DND-41 (cell line): ENCODE data around the gene LGALSL.

Source experiments
- EZH2 ChIP-seq: IDR thresholded peaks from 3 replicates; pipeline ENCODE4 v1.6.1; 2012; ENCODE audit warnings: borderline replicate concordance, low read depth, mild to moderate bottlenecking, moderate library complexity, low read length, inconsistent platforms; ENCODE audit not compliant: severe bottlenecking
- TF ChIP-seq, protein P1 (sequence below): IDR thresholded peaks from 2 replicates; pipeline ENCODE4 v1.5.1; 2012; ENCODE audit warnings: borderline replicate concordance, low read length, moderate library complexity, mild to moderate bottlenecking; ENCODE audit not compliant: poor library complexity, severe bottlenecking; ENCODE audit errors: extremely low read depth

- TF ChIP-seq, protein P1, sequence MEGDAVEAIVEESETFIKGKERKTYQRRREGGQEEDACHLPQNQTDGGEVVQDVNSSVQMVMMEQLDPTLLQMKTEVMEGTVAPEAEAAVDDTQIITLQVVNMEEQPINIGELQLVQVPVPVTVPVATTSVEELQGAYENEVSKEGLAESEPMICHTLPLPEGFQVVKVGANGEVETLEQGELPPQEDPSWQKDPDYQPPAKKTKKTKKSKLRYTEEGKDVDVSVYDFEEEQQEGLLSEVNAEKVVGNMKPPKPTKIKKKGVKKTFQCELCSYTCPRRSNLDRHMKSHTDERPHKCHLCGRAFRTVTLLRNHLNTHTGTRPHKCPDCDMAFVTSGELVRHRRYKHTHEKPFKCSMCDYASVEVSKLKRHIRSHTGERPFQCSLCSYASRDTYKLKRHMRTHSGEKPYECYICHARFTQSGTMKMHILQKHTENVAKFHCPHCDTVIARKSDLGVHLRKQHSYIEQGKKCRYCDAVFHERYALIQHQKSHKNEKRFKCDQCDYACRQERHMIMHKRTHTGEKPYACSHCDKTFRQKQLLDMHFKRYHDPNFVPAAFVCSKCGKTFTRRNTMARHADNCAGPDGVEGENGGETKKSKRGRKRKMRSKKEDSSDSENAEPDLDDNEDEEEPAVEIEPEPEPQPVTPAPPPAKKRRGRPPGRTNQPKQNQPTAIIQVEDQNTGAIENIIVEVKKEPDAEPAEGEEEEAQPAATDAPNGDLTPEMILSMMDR, result no peak
- TF ChIP-seq EZH2, result no peak
These were observed 32.8 kb upstream of the LGALSL start for GRCh38 chr2:64421201-64421600.
